PFSK-1 (cell line): ENCODE results near the gene AJM1.

Source experiments
- POLR2AphosphoS5 ChIP-seq: IDR thresholded peaks from 2 replicates; pipeline ENCODE4 v1.6.1; 2012; ENCODE audit warnings: low read depth, mild to moderate bottlenecking, control low read depth, low read length, moderate library complexity
- TAF1 ChIP-seq: IDR thresholded peaks from 2 replicates; pipeline ENCODE4 v1.6.1; 2012; ENCODE audit warnings: low read length, control low read depth, borderline replicate concordance; ENCODE audit not compliant: insufficient read depth

DNA sequence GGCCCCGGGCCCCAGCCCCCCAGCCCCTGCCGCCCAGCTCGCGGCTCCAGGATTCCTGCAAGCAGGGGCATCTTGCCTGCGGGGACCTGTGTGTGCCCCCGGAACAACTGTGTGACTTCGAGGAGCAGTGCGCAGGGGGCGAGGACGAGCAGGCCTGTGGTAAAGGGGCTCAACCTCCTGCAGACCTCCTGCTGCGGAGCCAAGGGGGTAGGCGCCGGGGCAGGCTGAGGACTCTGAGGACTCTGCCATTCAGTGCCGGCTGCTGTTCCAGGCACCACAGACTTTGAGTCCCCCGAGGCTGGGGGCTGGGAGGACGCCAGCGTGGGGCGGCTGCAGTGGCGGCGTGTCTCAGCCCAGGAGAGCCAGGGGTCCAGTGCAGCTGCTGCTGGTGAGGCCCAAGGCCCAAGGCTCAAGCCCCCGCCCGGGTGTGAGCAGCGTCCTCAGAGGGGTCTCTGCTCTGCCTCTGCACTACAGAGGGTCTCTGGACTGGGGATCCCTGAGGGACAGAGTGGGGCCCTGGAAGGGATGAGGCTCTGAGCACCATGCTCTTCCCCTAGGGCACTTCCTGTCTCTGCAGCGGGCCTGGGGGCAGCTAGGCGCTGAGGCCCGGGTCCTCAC lies 13.3 kb downstream of the AJM1 start:
- TF ChIP-seq POLR2AphosphoS5 (no peak), TAF1 (no peak)
